Measurements from ENCODE around the gene NAP1L4.
"Not testable (repeated sequence)": the region's sequence is repeated elsewhere in the genome, so short reads cannot be mapped to it uniquely, and the experiment has no call there.

The NAP1L4 gene

DNA sequence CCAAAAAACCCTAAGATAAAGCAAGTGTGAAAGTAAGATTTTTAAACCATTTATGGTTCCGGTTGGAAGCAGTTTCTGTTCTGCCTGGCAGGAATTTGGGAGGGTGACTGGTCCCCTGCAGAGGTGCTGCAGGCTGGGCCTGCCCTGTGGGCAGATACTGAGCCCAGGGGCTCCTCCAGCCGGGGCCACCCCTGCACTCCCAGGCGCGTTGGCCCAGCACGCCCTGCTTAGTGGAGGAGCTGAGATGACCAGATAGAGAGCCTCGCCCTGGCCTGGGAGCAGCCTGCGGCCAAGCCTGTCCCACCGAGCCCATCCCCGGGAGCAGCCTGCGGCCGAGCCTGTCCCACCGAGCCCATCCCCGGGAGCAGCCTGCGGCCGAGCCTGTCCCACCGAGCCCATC lies 70.9 kb downstream of the NAP1L4 start:
- FAIRE-seq: no peak

GRCh38 chr11:2920343-2920742 lies 71.8 kb downstream of the NAP1L4 start:
- no peak for FAIRE-seq

DNA sequence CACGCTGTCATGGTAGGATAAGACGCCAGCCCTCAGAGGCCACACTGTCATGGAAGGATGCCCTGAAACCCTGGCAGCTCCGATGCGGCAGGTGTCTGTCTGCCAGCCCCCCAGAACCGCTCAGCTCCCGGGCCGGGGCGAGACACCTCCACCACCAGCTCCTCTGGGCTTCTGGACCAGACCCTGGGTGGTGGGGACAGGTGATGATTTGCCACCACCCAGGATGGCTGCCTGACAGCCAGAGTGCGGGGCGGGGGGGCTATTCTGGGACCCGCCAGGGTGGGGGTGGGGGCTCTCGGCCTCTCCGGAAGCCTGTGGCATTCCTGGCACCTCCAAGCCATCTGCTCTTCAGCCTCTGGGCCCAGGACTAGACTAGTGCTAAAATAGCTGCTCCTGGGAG lies 72.3 kb downstream of the NAP1L4 start:
- FAIRE-seq: no peak

- no peak for FAIRE-seq
These were observed 72.9 kb downstream of the NAP1L4 start for GRCh38 chr11:2919188-2919587.

GRCh38 chr11:2917842-2918490 lies 74.2 kb downstream of the NAP1L4 start:
- FAIRE-seq: no peak

DNA sequence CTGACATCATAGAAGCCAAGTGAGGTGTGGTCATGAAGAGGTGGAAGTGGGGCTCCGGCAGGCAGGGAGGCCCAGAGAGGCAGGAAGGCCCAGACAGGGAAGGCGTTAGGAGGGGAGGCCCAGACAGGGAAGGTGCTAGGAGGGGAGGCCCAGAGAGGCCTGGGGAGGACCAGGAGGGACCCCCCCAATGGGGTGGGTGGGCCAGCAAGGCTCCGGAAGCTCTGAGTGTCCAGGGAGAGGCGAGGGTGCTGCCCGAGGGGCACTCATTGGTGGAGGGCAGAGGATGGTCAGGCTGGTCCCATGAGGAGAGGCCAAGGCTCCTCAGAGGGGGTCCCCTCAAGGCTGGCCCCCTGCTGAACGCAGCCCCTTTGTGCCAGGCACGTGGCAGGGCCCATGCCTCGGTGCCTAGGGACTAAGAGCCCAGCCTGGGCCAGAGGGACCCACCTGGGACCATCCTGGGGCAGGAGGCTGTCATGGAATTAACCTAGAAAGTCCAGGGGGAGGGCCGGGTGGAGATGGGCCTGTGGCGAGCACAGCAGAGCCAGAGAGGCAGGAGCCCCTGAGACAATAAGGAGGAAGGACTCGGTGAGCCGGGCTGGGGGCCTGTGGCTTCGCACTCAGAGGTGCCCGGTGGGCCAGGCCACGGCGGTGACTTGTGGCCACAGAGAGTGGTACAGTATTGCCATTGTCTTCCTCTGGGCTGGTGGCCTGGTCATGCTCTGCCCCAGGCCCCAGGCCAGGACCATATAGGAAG lies 75.1 kb downstream of the NAP1L4 start:
- no peak for FAIRE-seq

GRCh38 chr11:2916114-2916891 lies 75.8 kb downstream of the NAP1L4 start:
- no peak for FAIRE-seq

GRCh38 chr11:2915473-2915872 lies 76.7 kb downstream of the NAP1L4 start:
- no peak for FAIRE-seq

DNA sequence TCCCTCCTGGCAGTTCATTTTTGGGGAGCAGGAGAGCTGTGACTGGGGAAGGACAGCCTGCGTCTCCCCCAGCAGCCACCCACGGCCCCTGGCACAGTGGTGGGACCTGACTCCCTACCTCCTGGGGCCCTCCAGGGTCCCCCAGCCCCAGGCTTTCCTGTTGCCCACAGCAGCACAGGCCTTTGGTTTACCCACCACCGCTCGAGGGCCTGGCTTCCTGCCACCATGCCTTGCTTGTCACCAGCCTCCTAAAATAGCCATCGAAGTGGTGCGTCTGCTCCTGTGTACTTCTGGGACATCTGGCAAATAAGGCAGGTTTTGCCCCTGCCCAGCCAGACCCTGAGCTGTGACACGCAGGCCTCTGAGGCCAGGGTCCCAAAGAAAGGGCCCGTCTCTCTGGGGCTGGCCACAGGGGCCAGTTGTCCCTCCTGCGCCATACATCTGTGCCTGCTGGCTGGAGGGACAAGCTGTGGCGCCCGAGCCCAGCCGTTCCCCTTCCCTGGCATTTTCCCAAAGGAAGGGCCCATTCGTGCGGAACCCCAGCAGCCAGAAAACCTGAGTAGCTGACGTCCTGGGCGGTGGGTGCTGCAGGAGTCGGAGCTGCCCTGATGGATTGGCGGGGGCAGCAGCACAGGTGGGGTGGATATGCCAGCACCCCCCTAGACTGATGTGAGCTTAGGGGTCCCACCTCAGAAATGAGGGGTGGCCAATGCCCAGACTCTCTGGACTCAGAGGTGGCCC lies 77.5 kb downstream of the NAP1L4 start:
- no peak for FAIRE-seq

GRCh38 chr11:2913776-2914175 lies 78.4 kb downstream of the NAP1L4 start:
- no peak for FAIRE-seq

DNA sequence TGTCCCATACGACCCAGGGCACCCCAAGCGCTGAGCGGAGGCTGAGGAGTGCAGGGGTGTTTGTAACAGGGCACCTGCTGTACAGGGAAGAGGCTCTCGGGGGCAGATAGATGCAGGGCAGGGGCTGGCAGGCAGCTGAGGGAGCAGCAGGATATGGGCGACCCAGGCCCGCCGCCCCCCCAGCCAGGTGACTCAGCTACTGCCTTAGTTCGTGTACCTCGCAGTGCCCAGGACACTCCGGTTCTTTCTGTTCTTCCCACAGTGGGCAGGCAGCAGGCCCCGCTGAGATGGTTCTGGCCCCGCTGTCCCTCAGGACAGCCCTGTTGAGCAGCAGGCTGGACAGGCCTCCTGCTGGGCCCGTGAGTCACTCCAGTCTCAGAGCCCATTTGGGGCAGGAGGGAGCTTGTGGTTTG lies 79.1 kb downstream of the NAP1L4 start:
- no peak for FAIRE-seq

GRCh38 chr11:2912498-2912897 lies 79.6 kb downstream of the NAP1L4 start:
- FAIRE-seq: no peak

DNA sequence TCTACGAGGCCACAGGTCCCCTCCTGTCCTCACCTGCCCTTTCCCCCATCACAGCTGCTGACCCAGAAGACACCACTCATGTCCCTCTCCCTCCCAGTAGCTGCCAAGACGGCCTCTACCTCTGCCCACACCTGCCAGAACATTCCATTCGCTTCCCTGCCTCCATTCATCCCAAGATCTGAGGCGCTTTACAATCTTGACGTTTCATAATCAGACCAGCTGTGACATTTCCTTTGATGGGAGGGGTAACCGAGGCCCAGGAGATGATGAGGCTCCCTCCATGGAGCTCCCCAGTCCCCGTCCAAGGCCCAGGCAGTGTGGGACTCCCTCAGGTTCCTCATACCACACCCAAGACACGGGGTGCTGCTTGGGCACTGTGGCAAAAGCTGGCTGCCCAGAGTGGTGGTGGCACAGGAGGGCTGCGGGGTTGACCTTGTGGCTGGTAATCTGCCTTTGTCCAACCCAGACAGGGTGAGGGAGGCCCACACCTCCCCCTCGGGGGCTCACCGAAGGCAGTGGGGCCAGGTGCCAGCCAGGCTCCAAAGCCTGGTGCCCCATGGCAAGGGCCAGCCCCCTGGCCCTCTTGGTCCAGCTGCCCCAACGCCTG lies 80.2 kb downstream of the NAP1L4 start:
- FAIRE-seq: no peak

- FAIRE-seq: no peak
These were observed 80.9 kb downstream of the NAP1L4 start for GRCh38 chr11:2911088-2911784.

GRCh38 chr11:2910401-2910955 lies 81.7 kb downstream of the NAP1L4 start:
- FAIRE-seq: no peak

- FAIRE-seq: no peak
These were observed 82.8 kb downstream of the NAP1L4 start for GRCh38 chr11:2909133-2909902.

- no peak for FAIRE-seq
These were observed 84.0 kb downstream of the NAP1L4 start for GRCh38 chr11:2908130-2908529.

- FAIRE-seq: not testable (repeated sequence)
These were observed 86.8 kb downstream of the NAP1L4 start for GRCh38 chr11:2905299-2905698.

GRCh38 chr11:2904153-2905052 lies 87.7 kb downstream of the NAP1L4 start:
- no peak for FAIRE-seq

DNA sequence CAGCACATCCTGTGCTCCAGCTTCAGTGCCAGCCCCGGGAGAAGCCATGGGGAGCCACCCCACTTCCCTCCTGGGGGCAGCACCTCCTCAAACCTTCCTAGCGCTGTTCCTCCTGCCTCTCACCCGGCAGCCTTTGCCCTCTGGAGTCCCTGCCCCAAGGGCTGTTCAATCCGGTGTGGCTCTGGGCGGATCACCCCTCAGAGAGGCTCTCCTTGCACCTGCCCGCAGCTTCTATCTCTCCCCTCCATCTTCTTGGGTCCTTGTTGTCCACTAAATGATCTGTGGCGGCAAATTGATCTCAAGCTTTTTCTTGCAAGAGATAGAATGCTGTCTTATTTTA lies 88.5 kb downstream of the NAP1L4 start:
- FAIRE-seq: no peak

Data from islet of Langerhans (tissue), 1 donor.